SK-N-SH treated with all-trans-retinoic acid at 6 μM for 48 hours (cell line): ENCODE data around the gene PRKCI.

Experiments used
- ARNTL ChIP-seq: fragments of 450-650 bp; formaldehyde crosslinking; IDR thresholded peaks from 2 replicates; pipeline ENCODE4 v1.5.0; 2020; ENCODE audit warnings: low read depth, mild to moderate bottlenecking, moderate library complexity, borderline replicate concordance
- BACH2 ChIP-seq: fragments of 250-450 bp; sonication (Bioruptor Pico); IDR thresholded peaks from 2 replicates; pipeline ENCODE4 v1.9.0; 2021; ENCODE audit warnings: mild to moderate bottlenecking, borderline replicate concordance
- OSR1 ChIP-seq: fragments of 250-450 bp; sonication (Bioruptor Pico); IDR thresholded peaks from 2 replicates; pipeline ENCODE4 v1.8.0; 2022; ENCODE audit warnings: moderate library complexity, mild to moderate bottlenecking, inconsistent platforms
- PATZ1 ChIP-seq: fragments of 250-450 bp; sonication (Bioruptor Pico); IDR thresholded peaks from 2 replicates; pipeline ENCODE4 v1.8.0; 2020; ENCODE audit warnings: mild to moderate bottlenecking, moderate library complexity, borderline replicate concordance
- RARB ChIP-seq: fragments of 250-450 bp; sonication (Bioruptor Pico); IDR thresholded peaks from 2 replicates; pipeline ENCODE4 v1.8.0; 2021; ENCODE audit warnings: mild to moderate bottlenecking, moderate library complexity
- TOX ChIP-seq: fragments of 250-450 bp; sonication (Bioruptor Pico); IDR thresholded peaks from 2 replicates; pipeline ENCODE4 v1.8.0; 2021; ENCODE audit warnings: mild to moderate bottlenecking, moderate library complexity, borderline replicate concordance
- TSHZ2 ChIP-seq: fragments of 250-450 bp; sonication (Bioruptor Pico); IDR thresholded peaks from 2 replicates; pipeline ENCODE4 v1.5.0; 2020; ENCODE audit warnings: mild to moderate bottlenecking, moderate library complexity
- ZFP3 ChIP-seq: fragments of 250-450 bp; sonication (Bioruptor Pico); IDR thresholded peaks from 2 replicates; pipeline ENCODE4 v1.5.0; 2020; ENCODE audit warnings: mild to moderate bottlenecking, moderate library complexity

- TF ChIP-seq RARB (CRISPR knock-in tag) (no peak), OSR1 (CRISPR knock-in tag) (no peak), PATZ1 (no peak), ZFP3 (no peak), TSHZ2 (no peak), BACH2 (CRISPR knock-in tag) (no peak), TOX (CRISPR knock-in tag) (no peak), ARNTL (CRISPR knock-in tag) (no peak)
Observed at GRCh38 chr3:170256597-170256996, 34.4 kb downstream of the PRKCI start.
